Skin of body (tissue), 2 donors: ENCODE measurements around the gene C1orf159. TPM values are rescaled to one million over a fixed set of nuclear protein-coding genes. Genes with fewer than 3 reads are reported as not detected.
"Not testable (repeated sequence)": the region's sequence is repeated elsewhere in the genome, so short reads cannot be mapped to it uniquely, and the experiment has no call there.

ENCODE experiments used
- DNase-seq: peaks from one replicate; lab custom pipeline; 2025; lab: John Stamatoyannopoulos, UW
- total RNA-seq: library from RNA; depleted of rRNA; stranded (reverse); fragments of >200 nt; gene quantifications from one replicate; pipeline ENCODE4 v1.2.3, GENCODE V29; 2014

C1orf159 gene
- total RNA-seq = 6.9 TPM

DNA sequence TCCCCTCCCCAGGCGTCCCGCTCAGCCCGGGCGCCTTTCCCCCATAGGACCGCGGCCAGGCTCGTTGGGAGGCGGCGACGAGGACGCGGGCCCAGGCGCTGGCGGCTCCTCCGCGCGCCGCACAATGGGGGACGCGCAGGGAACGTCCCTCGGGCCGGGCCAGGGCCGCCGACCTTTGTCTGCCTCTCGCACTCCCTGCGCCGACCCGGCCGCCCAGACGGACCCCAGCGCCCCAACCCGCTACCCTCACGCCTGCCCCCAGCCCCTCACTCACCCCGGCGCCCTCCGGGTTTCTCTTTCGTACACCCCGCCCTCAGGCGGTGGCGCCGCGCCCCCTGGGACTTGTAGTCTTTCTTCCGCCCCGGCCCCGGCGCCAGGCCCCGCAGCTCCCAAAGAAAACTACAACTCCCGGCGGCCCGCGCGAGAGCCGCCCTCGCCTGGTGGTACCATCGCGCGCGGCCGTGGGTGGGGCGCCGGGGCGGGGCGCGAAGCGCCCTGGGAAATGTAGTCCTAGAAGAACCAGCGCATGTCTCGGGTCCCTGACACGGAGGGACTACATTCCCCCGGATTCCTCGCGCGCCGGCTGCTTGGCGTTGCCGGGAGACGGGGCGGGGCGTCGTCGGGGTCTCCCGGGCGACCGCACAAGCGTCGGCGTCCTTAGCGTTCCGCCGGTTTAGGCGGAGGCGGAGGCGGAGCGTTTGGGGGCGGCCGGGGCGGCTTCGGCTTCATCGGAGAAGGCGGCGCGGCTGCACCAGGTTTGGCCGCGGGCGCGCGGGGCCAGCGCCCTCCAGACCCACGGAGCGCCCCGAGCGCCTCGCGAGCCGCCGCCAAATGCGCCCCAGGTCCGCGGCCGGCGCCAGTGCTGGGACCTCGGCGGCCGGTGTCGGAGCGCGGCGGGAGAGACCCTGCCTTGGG, at the start of gene C1orf159:
TSS of gene C1orf159 (minus strand) at position 304 of the 915 bp plus-strand sequence. CDS start 24,546 bp downstream, outside the sequence.
- peak; percentile 97 for DNase-seq

DNA sequence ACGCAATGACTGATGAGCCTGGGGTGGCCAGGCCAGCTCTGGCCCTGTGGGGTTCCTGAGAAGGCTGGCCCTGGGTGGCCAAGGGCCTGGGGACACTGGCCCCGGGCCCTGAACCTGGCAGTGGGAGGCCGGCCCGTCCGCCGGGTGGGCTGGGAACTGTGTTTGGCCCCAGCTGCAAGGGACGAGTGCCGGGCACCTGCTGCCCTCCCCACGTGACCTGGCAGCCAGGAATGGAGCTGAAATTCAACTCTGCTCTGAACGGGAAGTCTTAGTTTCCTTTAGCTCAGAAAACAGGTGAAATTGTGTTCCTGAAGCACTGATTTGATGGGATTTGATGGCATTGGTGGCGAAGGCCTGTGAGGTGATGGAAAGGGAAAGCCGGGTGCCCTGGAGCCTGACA, 49.6 kb upstream of the C1orf159 start:
- no peak for DNase-seq

DNA sequence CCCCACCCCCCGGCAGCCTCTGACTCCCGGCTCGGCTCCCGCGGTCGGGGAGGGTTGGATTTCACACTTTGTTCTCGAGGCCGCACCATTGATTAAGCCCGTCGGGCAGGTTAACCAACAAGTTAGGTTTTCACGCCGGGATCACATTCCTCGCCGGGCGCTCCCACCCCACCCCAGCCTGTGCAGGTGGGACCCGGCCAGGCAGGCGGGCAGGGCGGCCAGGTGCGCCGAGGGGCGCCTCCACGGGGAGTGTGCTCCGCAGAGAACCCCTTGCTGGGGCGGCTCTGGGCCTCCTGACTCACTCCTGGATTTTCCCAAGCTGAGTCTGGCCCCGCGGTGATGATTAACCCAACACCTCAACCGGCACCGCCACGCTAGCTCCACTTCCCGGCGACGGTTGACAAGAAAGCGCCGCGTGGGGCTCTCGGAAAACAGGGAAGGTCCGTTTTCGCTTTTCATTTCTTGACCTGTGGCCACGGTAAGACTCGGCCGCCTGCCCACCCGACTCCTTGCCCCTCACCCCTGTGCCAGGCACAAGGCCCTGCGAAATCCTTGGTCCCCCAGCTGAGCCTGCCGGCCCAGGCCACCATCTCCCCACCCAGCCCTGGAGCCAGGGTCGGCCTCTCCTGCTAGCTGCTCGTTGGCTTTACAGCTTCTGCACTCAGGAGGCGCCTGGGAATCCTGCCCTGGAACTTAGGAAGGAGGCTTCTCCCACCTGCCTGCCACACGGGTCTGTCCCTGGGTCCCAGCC, 49.0 kb upstream of the C1orf159 start:
- DNase-seq = no peak

DNA sequence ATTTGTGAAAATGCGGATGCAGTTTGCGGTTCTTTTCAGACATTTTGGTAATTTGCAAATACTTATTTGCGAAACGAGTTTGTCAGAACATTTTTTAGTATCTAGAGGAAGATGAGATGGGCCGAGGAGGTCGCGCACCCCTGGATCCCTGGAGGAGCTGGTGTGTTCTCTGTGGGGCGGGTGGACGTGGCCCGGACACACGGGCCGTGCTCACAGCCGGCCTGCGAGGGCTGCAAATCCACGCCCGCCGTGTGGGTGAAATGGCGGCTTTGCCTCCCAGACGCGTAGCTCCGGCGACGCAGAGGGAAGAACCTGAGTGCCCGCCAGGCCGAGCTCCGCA, 48.4 kb upstream of the C1orf159 start:
- DNase-seq = no peak

DNA sequence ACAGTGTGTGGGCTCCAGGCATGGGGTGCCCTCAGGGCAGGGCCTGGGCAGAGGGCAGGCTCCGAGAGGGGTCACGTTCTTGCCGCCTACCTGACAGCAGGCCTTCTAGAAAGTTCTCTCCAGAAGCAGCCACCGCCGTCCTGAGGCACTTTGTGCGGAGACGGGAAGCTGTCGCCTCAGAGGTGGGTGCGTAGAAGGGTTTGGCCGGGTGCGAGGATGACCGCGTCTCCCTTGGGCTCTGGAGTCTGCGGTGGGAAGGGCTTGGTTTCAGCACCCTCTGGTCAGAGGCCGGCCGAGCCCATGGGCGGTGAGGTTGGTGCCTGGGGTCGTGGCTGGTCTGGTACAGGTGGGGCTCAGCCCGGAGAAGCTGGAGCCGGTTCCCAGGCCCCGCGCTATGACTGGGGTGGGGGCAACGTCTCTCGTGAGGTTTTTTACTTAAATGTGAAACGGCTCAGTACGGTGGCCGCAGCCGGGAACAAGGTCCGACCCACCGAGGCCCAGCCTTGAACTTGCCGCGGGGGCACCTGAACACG, 47.7 kb upstream of the C1orf159 start:
- DNase-seq = no peak

DNA sequence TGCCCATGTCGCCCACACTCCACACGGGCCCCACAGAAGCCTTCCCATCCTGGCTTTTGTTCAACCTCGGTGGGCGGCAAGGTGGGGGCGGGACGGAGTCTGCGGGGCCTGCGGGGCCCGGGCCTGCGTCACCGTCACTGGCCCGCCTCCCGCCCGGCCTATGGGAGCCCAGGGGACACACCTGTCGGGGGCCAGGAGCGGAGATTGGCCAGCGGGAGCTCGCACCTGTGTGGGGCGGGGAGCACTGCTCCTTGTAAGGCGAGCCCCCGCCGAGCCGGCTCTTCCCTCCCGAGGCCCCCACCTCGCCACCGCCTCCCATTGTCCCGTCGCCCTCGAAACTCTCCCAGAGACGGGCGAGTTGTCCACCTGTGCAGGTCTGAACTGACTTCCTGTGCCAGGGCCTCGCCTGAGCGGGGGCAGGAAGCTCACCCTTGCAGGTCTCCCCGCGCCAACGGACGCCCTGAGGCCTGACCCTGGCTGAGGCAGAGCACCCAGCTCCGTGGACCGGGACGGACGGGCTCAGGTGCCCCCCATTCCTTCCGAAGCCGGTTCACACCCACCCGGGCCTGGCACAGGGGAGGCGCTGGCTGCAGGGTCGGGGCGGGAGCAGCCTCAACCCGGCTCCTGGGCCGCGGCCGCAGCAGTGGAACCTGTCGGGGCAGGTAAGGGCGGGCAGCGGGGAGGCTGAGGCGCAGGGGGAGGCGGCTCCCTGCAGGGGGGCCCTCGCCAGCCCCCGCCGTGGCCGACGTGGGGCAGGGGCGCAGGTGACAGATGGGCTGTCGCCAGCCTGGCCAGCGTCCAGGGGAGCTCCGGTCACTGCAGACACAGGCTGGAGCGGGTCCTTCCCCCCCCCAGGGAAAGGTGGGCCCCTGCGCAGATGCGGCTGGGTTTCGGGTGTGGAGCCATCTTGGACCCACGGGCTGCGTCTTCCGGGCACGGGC, 47.0 kb upstream of the C1orf159 start:
- no peak for DNase-seq

DNA sequence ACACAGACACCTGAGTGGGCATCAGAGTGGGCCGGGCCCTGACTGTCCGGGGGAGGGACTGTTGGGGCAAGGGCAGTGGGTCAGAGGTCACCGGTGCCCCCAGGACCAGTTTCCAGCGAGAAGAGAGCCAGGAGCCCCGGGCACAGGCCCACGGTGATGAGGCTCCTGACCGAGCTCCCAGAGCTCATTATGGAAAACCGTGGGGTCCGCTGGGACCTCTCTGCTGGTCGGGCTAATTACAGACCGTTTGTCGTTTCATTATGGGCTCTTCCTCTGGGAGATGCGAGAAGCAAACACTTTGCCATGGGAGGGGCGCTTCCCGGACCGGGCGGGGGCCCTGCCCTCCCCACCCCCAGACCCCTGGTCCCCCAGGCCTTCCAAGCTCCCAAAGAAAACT, 45.8 kb upstream of the C1orf159 start:
- no peak for DNase-seq

DNA sequence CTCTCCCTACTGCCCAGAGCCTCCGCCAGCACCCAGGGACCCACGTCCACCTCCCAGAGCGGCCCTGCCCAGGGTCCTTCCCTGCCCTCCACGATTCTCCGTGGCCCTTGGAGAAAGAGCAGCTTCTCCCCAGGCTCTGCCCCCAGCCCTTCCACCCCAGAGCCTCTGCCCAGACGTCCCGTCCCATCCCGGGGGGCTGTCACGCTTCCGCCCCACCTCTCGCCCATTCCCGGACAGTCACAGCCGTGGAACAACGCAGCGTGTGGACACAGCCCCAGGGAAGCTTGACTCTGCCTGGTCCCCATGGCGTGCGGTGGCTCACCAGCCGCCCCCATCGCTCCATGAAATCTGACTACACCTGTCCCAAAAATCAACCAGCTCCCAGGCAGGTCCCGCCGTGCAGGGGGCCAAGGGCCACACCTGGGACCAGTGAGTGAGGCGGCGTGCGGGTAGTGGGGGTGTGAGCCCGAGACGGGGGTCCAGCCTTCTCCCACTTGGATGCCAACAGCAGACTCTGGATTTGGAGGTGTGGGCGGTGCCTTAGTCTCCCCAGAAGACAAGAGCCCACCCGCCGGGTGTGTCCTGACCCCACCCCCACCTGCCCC, 45.3 kb upstream of the C1orf159 start:
- DNase-seq = no peak

DNA sequence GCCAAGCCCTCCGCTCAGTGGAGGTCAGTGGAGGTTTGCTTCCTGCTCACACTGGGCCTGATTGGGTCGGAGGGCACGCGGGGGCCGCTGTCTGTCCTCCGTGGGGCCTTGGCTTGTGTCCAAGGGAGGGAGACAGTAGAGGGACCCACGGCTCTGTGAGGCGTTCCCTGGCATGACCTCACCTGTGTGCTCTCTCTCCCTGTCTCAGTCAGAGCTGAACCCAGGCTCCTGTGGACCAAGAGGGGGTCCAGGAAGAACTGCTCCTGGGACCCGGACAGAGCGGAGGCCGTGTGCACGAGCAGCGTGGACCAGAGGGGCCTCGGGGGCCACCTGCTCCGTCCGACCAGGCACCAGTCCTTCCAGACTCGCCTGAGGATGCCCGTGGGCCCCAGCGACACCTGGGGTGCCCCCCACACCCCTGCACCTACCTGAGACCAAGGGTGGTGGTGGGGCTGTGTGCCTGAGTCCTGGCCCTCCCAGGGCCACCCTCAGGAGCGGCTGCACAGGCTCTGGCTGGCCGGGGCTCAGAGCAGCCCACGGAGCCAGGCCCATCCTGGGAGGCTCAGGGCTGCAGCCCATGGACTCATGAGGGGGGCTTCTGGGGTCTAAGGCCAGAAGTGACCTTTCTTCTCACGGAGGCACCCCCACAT, 44.5 kb upstream of the C1orf159 start:
- DNase-seq = no peak

DNA sequence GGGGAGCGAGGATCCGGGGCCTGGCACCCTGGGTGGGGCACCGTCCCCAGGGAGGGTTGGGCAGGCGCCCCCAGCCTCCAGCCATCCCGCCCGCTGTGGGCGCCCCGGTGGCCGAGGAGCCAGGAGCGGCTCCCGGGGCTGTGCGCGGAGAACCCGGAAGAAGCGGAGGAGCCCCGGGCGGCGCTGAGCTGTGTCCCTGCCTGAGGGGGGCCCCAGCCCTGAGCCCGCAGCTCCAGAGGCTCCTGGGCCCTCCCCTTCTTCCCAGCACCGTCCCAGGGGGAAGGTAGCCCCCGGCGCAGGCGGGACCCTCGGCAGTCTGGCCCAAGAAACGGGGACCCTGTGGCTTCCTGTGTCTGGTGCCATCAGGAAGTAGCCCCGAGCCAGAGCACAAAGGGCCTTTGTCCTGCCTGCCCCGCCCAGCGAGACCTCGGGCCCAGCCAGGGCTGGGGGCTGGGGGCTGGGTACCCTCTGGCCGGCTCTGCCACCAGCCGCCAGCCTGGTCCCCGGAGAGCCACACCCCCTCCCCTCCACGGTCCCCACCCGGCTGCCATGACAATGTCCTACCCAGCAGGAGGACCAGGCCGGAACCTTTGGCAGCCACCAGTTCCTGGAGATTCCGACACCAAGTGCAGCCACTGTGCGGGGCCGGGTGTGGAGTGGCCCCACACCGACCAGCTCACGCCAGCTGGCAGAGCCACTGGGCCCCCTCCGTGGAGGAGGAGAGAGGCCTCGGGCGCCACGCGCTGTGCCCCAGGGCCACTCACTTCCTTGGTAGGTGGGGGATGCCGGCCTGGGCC, 42.2 kb upstream of the C1orf159 start:
- no peak for DNase-seq

DNA sequence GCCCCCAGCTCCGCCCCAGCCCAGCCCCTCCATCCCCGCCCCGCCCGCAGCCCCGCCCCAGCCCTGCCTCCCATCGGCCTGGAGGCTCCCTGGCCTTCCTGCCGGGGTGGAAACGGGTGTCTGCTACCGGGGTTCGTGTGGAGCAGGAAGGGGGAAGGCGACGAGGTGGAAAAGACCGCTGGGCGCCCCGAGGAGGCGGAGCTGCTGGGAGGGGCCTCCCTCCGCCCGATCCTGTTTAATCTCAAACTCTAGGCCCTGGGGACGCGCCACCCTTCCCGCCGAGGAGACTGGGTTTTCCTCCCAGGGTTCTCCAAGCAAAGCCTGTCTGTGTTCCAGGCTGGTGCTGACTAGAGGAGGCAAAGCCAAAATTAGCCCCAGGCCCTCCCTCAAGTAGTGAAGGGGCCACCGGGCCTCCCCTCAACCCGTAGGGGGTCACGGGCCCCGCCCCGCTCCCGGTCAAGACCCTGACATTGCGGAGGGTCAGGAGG, 41.6 kb upstream of the C1orf159 start:
- peak; percentile 48 for DNase-seq

DNA sequence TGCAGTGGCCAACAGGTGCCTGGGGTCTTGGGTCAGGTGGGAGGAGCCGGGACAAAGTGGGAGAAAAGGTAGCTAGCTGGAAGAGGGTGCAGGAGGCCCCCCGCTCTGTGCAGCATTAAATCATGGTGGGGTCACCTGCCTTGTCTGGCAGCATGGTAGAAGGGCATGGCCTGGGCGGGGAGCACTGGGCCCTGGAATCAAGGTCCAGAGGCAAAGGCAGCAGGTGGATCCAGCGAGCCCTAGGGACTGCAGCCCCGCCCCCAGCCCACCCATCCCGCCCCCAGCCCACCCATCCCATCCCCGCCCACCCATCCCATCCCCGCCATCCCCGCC, 41.1 kb upstream of the C1orf159 start:
- DNase-seq = no peak

DNA sequence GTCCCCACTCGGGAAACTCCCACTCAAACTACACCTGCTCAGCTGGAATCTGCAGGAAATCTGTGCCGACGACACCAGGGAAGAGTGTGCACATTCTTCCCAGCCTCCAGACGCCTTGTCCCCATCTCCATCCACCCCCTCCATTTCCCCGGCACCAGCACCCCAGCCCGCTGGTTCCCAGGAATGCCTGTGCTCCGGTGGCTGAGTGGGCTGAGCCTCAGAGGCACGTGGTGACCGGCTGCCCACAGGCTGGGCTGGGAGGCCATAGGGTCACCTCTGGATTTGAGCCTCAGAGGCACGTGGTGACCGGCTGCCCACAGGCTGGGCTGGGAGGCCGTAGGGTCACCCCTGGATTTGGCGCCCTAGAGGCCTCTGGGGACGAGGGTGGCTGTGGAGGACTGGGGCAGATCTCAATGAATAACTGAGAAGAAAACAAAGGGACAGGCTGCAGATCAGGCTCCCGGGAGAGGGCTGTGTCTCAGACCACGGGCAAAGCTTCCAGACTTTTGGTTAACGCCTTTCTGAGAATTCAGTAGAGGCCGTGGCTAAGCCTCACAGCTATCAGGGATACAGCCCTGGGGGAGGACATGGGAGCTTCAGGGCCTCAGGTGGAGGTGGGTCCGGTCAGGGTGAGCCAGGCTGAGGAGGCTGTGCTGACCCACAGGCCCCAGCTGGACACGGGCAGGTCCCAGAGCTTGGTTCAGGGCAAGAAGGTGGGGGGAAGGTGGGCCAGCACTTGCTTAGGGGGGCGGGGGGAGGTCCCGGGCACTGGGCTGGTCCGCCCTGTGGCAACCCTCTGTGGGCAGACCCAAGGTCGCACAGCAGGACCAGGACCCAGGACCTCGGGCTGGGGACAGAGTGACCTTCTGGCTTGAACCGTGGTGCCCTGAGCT, 40.5 kb upstream of the C1orf159 start:
- no peak for DNase-seq

DNA sequence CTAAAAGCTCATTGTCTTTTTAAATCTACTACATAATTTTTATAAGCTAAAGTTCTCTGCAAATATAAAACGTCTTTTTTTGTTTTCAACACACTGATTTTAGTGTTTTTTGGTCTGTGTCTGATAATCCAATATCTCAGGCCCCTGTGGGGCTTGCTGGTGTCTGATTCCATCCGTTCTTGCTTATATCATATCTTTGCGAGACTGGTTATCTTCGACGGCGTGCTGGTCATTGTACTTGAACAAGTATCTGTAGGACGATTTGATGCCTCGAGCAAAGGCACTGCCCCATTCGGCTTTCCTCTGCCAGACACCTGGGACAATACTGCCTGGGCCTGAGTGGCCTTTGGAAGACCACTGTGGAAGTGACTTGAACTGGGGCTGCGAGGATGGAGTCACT, 39.4 kb upstream of the C1orf159 start:
- no peak for DNase-seq

DNA sequence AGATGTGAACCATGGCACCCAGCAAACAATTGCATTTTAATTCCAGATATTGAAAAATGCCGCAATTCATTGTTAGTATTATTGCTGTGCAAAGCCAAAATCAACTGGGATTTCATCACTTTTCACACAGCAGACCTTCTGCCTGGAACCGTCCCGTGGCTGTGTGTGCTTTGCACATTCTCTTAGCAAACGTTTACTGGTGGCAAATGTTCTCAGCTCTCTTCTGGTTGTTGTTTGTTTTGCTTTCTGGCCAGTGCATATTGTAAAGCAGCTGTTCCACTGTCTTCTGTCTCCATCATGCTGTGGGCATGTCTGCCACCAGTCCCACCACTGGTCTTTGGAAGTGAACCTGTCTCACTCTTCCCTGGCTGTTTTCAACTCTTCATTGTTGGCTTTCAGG, 38.0 kb upstream of the C1orf159 start:
- no peak for DNase-seq

DNA sequence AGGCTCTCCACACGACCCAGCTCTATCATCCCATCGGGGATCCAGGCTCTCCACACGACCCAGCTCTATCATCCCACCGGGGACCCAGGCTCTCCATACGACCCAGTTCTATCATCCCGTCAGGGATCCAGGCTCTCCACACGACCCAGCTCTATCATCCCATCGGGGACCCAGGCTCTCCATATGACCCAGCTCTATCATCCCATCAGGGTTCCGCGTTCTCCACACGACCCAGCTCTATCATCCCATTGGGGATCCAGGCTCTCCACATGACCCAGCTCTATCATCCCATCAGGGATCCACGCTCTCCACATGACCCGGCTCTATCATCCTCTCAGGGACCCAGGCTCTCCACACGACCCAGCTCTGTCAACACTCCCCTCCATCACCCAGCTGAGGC, 37.3 kb upstream of the C1orf159 start:
- DNase-seq = not testable (repeated sequence)

DNA sequence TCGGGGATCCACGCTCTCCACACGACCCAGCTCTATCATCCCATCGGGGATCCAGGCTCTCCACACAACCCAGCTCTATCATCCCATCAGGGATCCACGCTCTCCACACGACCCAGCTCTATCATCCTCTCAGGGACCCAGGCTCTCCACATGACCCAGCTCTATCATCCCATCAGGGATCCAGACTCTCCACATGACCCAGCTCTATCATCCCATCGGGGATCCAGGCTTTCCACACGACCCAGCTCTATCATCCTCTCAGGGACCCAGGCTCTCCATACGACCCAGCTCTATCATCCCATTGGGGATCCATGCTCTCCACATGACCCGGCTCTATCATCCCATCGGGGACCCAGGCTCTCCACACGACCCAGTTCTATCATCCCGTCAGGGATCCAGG, 36.5 kb upstream of the C1orf159 start:
- DNase-seq = not testable (repeated sequence)

DNA sequence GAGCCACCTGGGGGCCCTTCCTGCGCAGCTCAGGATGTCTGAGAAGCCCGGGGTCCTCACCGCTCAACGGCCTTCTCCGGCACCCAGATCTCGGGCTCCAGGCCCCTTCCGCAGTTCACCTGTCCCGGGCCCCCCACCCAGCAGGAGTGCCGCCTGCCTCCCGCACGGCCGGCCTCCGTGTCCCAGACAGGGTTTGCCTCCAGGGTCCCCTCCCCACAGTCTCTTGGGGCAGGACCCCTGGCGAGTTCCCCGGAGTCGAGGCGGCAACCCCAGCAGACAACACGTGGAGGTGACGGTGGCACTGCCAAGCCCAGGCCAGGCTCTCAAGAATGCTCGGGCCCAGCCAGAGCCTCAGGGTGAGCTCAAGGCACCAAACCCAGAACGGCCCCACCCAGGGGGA, 35.4 kb upstream of the C1orf159 start:
- no peak for DNase-seq
